COR-L47 (cell line): ENCODE results near the gene MLST8.
A peak's percentile ranks its signal among the peaks of the same experiment; 100 is the strongest.

Experiments
- DNase-seq: peaks from one replicate; lab custom pipeline; 2025; lab: John Stamatoyannopoulos, UW

Gene MLST8

DNA sequence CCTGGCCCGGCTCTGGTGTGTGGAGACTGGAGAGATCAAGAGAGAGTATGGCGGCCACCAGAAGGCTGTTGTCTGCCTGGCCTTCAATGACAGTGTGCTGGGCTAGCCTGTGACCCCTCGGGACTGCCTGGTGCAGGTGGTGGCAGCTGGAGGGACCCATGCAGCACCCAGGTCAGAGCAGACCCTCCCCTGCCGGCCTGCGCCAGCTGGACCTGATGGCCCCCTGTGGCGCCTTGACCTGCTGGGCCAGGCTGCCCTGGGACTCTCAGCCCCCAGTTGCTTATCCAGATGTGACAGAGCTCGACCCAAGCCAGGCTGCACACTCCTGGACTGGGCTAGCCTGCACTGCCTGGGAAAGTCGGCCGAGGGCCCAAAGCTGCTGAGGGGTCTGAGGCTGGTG is 3.5 kb downstream of the MLST8 start:
- DNase-seq = no peak

DNA sequence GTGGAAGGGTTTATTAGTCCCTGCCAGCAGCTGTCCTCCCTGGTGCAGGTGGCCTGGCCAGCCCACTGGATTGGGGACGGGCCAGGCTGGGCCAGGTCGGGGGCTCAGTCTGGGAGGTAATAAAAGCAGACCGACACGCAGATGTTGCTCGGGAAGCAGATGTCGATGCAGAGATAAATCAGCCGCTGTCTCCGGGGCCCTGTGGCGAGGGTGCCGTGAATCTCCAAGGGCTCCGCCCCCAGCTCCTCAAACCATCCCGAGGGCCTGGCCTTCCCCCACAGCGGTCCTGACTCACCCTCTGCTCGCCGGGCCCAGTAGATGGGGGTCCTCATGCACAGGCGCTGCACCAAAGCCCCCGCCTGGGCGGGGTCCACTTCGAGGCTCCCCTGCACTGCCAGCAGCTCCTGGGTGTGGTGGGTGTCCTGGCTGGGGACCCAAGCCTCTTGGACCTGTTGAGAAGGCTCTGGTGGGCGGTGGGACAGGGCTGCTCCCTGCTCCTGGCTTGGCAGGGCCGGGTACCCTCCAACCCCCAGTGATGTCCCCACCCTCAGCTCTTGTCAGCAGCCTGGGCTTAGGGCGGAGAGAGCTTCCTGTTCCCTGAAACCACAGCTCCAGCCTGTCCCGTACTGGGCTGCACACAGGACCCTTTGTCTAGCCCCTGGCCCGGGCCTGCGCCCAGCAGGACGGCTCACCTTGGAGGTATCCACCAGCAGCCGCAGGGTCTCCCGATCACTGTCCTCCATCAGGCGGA is 4.2 kb downstream of the MLST8 start:
- no peak for DNase-seq

DNA sequence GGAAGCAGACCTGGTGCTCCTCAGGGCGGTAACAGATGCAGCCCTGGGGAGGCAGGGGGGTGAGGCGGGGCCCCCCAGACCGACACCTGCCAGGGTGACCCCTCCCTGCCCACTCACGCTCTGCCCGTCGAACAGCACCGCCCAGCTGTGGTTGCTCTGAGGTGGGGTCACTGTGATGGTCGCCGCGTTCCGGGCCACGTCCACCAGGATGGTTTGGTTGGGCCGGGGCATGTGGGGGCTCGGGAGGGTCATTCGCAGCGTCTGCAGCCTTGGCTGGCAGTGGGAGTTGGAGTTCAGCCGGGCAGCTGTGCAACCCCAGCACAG is 4.7 kb downstream of the MLST8 start:
- no peak for DNase-seq

DNA sequence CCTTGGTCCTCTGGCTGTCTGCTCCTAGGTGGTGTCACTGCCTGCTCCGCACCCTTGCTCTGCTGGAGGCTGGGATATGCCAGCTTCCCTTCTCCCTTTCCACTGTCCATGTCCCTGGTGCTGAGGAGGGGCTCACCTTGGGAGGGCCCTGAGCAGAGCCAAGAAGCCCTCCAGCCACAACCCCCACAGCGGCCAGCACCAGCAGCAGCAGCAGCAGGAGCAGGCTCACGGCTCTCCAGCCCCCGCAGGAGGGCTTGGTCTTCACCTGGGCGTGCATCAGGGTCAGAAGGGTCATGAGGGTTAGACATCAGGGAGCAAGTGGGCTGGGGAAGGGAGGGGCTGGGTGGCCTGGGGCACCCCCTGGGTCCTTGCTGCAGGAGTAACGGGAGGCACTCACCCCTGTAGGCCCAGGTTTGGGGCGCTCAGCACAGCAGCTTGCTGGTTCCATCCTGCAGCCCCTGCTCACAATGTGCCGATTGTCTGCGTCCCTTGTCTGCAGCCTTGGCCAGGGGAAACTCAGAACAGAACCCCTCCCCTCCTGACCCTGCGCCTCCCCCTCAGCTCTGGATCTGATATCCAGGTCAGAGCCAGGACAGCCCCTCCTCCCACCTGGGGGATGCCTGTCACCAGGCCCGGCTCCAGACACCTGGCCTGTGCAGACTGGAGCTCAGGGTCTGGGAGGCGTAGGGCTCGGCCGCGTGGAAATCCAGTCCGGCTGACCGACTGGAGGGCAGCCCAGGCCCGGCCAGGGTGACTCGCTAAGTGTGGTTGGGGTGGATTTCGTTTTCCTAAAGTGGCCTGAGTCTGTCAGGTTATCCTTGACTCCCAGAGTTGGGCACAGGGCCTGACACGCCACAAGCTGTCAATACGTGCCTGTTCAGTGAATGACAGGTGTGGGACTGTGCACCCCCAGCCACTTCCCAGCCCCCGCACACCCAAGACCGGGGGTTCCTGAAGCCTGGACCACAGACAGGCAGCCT is 5.4 kb downstream of the MLST8 start, which contains the start of gene BRICD5:
Gene BRICD5 (minus strand): TSS at position 478 of the 980 bp plus-strand sequence. CDS start 30 bp downstream, at position 448.
- DNase-seq = no peak

DNA sequence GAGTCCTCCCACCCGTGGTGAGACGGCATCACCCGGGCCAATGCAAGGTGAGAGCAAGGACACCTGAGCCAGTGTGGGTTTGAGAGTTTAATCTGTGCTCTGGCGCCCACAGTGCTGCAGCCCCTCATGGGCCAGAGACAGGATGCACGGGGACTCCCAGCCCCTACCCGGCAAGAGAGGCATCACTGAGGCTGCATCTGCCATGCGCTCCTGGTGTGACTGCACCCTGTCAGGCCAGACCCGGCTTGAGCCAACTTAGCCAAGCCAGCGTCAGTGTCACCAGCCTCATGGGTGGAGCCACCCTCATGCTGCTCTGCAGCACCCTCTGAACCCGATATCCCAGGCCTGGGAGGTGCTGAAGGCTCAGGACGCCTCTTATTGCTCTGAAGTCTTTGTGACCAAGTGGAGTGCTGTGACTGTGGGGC is 6.7 kb downstream of the MLST8 start:
- no peak for DNase-seq

DNA sequence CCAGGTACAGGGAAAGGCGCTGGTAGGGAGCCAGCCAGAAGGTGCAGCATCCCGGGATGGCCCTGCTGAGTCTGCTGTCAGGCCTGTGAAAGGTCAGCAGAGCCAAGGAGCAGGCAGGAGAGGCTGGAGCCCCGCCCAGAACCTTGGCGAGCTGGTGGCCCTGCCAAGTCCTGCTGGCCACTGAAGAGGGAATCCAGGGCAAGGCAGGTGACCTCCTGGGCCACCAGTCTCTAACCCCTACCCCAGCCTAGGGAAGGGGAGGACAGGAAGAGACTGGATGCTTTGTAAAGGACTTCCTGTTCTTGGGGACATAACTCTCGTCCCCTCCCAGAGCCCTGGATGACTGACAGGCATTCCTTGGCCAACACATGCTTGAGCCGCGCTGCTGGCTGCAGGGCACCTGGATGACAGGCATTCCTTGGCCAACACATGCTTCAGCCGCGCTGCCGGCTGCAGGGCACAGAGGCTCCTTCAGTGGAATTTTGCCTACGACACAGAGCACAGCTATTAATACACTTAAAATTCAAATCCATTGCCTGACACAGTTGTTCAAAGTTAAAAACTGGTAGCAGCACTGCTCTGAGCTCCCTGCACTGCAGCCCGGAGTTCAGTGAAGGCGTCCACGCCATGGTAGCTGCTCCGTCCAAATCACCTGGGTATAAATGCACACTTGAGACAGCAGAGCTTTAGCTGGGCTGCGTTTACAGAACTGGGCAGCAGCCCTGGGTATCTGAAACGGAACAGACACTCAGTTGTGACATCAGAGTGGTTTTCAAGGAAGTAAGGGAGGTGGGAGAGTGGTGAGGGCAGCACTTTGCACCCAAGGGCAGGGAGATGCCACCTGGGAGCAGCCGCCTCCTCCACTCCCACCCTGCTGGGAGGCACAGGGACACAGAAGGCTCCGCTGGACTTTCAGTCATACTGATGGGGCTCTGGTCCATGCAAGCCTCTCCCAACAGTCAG is 7.4 kb downstream of the MLST8 start:
- no peak for DNase-seq

DNA sequence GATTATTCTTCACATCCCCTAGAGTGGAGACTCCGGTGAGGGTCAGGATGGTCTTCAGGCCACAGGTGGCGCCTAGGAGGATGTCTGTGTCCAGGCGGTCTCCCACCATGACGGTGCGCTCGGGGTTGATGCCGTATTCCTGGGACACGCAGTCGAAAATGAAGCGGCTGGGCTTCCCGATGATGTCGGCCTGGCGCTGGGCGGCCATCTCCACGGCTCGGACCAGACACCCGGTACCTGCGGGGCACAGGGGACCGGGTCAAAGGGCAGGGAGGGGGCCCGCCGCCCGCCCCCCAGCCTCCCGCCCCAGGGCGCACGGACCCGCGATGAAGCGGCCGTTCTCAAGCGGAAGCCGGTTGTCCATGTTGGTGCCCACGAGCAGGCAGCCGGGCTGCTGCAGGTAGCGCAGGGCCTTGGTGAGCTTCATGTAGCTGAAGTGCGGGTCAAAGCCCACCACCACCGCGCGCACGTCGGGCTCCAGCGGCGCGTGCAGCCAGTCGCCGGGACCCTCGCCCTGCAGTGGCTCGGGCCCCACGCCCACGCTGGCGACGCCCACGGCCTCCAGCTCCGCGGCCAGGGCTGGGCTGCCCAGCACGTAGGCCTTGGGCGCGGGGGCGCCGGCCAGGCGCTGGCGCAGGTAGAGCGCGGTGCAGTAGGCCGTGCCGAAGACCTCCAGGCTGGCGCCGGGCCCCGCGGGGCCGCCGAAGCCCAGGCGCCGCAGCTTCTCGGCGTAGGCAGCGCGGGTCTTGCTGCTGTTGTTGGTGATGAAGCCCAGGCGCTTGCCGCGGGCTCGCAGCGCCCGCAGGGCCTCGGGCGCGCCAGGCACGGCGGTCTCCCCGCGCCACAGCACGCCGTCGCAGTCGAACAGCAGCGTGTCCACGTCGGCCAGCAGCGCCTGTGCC is 8.8 kb downstream of the MLST8 start:
- no peak for DNase-seq

DNA sequence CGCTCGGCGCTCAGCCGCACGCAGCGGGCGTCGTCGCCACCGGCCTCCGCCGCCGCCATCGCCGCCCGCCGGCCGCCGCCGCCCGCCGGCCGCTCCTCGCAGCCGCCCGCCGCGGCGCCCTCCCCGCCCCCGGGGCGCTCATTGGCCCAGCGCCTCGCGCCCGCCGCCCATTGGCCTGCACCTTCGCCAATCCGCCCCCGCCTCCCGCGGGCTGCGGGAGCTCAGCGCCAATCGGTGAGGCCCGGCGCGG is 9.4 kb downstream of the MLST8 start, which contains the start of gene PGP:
Gene PGP (minus strand): TSS at position 122 of the 250 bp plus-strand sequence. CDS start 63 bp downstream, at position 59.
- DNase-seq = no peak

DNA sequence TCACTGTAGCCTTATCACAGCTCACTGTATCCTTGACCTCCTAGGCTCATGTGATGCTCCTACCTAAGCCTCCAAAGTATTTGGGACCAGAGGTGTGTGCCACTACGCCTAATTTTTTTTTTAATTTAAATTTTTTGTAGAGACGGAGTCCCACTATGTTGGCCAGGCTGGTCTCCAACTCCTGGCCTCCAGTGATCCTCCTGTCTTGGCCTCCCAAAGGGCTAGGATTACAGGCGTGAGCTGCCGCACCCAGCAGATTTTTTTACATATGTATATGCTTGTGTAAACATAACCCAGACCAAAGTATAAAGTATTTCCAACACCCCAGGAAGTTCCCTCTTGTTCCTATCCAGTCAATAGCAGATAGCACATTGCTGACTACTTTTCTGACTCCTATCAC is 11.1 kb downstream of the MLST8 start:
- no peak for DNase-seq

DNA sequence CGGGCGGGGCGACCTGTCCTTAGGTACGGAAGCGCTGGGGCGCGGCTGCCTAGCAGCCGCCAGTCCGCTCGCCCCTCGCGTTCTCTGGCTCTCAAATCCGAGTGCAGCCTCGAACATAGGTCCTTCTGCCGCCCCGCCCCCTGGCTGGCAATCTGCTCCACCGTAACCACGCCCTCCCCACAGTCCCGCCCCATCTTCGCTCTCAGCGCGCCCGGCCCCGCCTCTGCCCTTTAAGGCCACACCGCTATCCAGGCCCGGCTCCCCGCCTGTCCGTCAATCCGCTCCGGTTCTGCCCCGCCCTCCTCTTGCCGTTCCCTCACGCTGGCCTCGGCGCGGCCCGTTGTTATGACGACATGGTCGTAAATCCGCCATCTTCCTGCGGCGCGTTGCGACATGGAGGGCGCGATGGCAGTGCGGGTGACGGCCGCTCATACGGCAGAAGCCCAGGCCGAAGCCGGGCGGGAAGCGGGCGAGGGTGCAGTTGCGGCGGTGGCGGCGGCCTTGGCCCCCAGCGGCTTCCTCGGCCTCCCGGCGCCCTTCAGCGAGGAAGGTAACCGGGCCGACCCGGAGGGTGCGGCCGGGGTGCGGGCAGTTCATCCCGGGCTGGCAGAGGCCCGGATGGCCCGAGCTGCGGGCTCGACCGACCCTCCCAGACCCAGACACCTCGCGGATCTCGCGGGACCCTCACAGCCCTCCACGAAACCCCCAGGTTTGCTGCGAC is 18.1 kb downstream of the MLST8 start, which contains the start of gene E4F1:
Gene E4F1 (plus strand): TSS at position 371 of the 721 bp plus-strand sequence. CDS start 23 bp downstream, at position 394.
- DNase-seq = peak; percentile 100

DNA sequence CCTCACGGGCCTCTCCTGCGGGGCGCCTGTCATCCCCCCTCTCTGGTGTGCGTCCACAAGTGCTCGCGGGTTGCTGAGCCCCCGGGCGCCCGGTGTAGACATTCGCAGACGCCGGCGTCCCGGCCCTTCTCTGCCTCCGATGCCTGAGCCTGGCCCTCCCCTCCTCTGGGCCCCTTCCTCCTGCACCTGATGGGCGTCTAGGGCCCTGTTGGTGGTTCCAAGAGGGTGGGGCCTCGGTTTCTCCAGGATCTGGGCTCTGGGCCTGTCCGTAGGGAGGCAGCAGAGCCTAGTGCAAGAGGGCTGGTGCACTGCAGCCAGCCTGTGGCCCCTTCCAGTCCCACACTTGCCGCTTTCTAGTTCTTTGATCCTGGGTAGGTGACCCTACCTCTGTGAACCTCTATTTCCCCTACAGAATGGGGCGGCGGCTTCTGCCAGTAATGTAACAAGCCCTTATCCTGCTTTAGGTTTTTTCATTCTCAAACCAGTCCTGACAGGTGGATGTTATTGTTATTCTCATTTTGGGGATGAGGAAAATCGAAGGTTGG is 18.8 kb downstream of the MLST8 start:
- peak; percentile 24 for DNase-seq

DNA sequence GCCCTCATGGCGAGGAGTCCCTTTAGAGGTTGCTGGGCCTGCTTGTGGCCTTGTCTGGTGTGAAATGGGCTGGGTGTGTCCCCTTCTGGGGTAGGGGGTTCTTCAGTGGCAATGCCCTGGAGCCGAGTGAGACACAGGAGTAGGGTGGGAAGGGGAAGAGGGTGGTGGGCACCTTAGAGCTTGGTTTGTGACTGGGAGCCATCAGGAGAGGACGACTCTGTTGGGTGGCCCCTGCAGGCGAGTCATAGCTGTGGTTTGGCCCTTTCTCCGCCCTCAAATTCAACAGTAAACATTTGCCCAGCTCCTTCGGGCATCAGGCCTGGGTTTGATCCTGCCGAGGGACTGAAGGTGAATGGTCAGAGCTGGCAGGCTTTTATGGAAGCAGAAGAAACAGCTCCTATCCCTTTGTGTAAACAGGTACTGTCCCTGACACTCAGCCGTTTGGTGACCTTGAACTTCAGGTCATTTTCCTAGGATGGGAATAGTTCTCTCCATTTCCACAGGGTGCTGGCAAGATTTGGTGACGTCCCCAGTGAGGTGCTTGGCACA is 21.1 kb downstream of the MLST8 start:
- no peak for DNase-seq

DNA sequence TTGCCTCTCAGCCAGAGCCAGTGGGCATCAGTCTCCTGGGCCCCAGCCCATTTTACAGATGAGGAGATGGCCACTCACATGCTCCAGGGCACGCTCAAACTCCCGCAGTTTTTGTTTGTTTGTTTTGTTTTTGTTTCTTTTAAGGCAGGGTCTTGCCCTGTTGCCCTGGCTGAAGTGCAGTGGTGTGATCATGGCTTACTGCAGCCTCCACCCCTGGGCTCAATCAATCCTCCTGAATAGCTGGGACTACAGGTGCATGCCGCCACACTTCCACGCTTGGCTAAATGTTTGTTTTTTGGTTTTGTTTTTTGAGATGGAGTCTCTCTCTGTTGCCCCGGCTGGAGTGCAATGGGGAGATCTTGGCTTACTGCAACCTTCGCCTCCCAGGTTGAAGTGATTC is 21.7 kb downstream of the MLST8 start:
- no peak for DNase-seq

DNA sequence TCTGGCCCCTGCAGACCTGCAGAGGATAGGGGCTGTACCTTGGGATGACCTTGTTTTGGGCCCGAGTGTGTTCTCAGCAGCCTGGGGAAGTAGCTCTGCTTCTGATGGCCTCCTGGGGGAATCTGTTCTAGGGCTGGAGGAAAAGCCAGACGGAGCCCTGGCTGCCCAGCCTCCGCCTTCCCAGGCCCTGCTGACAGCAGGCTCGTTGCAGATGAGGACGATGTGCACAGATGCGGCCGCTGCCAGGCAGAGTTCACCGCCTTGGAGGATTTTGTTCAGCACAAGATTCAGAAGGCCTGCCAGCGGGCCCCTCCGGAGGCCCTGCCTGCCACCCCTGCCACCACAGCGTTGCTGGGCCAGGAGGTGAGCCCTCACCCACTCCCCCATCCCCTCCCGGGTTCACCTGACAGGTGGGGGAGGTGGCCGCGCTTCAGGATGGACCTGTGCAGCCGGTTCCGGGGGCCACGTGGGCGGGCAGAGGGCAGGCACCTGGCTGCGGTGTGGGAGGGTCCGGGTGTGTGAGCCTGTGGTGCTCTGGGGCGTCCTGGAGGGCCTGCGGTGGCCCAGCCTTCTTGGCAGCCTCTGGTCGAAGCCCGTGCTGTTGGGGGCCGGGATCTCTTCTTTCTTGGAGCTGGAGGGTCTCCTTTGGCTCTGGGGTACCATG is 23.0 kb downstream of the MLST8 start:
- no peak for DNase-seq

DNA sequence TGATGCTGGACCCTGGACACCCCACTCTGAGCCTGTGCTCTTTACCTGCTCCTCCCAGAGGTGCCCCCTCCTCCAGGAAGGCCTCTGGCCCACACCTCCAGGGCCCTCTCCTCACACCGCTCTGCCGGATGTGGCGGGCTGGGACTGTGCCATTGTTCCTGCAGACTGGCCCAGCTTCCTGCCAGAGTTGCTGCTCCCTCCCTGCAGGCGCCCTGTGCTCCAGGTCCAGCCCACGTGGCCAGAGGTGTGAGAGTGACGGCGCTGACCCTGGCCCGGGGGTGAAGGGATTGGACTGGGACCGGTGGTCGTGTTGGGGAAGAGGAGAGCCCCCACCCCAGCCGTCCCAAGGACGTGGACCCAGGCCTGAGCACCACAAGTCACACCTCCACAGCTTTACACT is 23.8 kb downstream of the MLST8 start:
- no peak for DNase-seq

DNA sequence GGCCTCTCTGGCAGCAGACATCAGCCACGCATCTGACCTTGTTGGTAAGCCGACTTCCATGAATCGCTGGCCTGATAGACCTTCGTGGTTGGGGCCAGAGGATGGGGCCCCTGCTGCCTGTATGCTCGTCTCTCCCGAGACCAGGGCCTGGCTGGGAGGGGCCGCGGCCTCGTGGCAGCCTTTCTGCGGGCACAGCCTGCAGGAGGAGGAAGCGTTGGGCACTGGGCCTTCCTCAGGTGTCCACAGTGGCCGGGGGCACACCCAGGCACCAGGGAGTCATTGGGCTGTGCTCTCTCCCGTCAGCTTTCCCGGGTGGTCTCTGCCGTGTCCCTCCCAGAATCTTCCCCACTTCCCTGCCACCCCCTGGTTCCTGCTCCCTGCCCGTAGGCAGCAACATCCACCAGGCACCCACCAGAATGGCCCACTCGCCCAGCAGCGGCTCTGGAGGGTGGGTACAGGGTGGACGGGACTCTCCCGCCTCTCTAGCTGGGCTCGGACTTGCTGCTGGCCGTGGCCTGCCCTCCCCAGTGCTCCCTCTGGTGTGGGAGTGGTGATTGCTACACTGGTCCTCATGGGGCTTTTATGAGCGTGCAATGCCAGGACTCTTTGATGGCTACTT is 24.5 kb downstream of the MLST8 start:
- no peak for DNase-seq

DNA sequence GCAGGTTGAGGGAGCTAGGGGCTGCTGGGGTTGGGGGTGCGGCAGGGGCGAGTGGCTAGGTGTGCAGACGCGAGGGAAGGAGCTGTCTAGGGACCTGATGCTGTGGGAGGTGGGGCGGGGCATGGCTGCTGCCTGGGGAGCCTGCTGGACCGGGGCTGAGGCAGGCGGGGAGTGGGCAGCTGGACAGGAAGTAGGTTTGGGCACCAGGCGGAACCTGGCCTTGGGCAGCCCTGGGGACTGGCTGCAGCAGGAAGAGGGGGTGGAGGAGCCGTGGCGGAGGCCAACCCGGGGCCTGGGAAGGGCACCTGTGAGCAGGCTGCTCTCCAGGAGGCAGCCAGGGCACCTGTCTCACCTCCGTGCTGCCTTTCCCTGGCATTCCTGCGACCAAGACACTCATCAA is 25.1 kb downstream of the MLST8 start:
- DNase-seq = no peak
